H1 (cell line): ENCODE results near the gene ZC2HC1C. TPM values are rescaled to one million over a fixed set of nuclear protein-coding genes. Genes with fewer than 3 reads are reported as not detected.
A peak's percentile ranks its signal among the peaks of the same experiment; 100 is the strongest.

ENCODE experiments used
- CTCF ChIA-PET: fragments of 300-600 bp; sonication (Branson Sonifier 250); formaldehyde crosslinking; loops from one replicate; lab custom pipeline; 2021; ENCODE audit not compliant: partially characterized antibody; lab: Charles Lee
- POLR2A ChIA-PET: fragments of 300-600 bp; sonication (Branson Sonifier 250); formaldehyde crosslinking; loops from one replicate; lab custom pipeline; 2021; ENCODE audit warnings: inconsistent platforms; ENCODE audit not compliant: partially characterized antibody; lab: Charles Lee
- DNase-seq, 2 experiments: peaks; one replicate each; pipeline versions ENCODE4 v3.0.0 to v3.0.0-alpha.2; 2010 to 2022; ENCODE audit warnings: low spot score in 2 of 2, low read depth in 1 of 2, mixed read lengths in 1 of 2
- FAIRE-seq: peaks from 2 replicates; lab custom pipeline; 2011; peaks lifted over from hg19 to GRCh38; lab: Jason Lieb, UNC
- H2AFZ ChIP-seq: 2 replicates; pipeline ENCODE4 v1.8.1; 2012; ENCODE audit warnings: low read length, inconsistent platforms
- H2AK5ac ChIP-seq: 2 replicates; pipeline ENCODE4 v1.6.1; 2013; ENCODE audit warnings: low read depth, low read length
- H2BK120ac ChIP-seq: replicated peaks from 2 replicates; pipeline ENCODE3; 2013; ENCODE audit warnings: low read depth, low read length, inconsistent platforms
- H2BK12ac ChIP-seq: 2 replicates; pipeline ENCODE4 v1.6.1; 2013; ENCODE audit warnings: low read depth, low read length
- H2BK15ac ChIP-seq: 2 replicates; pipeline ENCODE4 v1.6.1; 2013; ENCODE audit warnings: low read length
- H2BK20ac ChIP-seq: 2 replicates; pipeline ENCODE4 v1.6.1; 2013; ENCODE audit warnings: low read length
- H2BK5ac ChIP-seq: 2 replicates; pipeline ENCODE4 v1.6.1; 2013; ENCODE audit warnings: low read depth, low read length
- H3K14ac ChIP-seq: 2 replicates; pipeline ENCODE4 v1.6.1; 2013; ENCODE audit warnings: inconsistent platforms; ENCODE audit not compliant: insufficient read length
- H3K18ac ChIP-seq: 2 replicates; pipeline ENCODE4 v1.6.1; 2013; ENCODE audit warnings: low read length; ENCODE audit errors: extremely low read depth
- H3K23ac ChIP-seq: 2 replicates; pipeline ENCODE4 v1.6.1; 2013; ENCODE audit warnings: inconsistent platforms; ENCODE audit not compliant: insufficient read length
- H3K23me2 ChIP-seq: 2 replicates; pipeline ENCODE4 v1.6.1; 2013; ENCODE audit warnings: low read depth, low read length
- H3K27ac ChIP-seq: 2 replicates; pipeline ENCODE4 v1.6.1; 2011; ENCODE audit warnings: low read depth, low read length, inconsistent platforms
- H3K27me3 ChIP-seq, 4 experiments: replicated peaks in 1 of 4; 1 replicate in 1 of 4; 2 replicates in 3 of 4; pipeline versions ENCODE4 v1.6.1 to v1.8.1; 2011 to 2013; ENCODE audit warnings: low read length in 3 of 4, mild to moderate bottlenecking in 3 of 4, inconsistent platforms in 2 of 4, mixed read lengths in 2 of 4, moderate library complexity in 1 of 4; ENCODE audit not compliant: control insufficient read depth in 3 of 4, insufficient read depth in 3 of 4; ENCODE audit errors: extremely low read depth in 1 of 4
- H3K36me3 ChIP-seq, 4 experiments: 2 replicates each; pipeline versions ENCODE4 v1.6.1 to v1.8.1; 2011 to 2013; ENCODE audit warnings: mild to moderate bottlenecking in 4 of 4, low read length in 3 of 4, moderate library complexity in 2 of 4, control low read depth in 1 of 4, inconsistent platforms in 1 of 4; ENCODE audit not compliant: insufficient read depth in 4 of 4, control insufficient read depth in 2 of 4
- H3K4ac ChIP-seq: replicated peaks from 2 replicates; pipeline ENCODE3; 2013; ENCODE audit warnings: low read length, low read depth, mixed read lengths, inconsistent platforms; ENCODE audit not compliant: insufficient read length
- H3K4me1 ChIP-seq, 4 experiments: replicated peaks in 1 of 4; 1 replicate in 1 of 4; 2 replicates in 3 of 4; pipeline versions ENCODE4 v1.6.1 to v1.8.1; 2011 to 2013; ENCODE audit warnings: low read length in 3 of 4, inconsistent platforms in 2 of 4, mixed read lengths in 1 of 4; ENCODE audit not compliant: insufficient read depth in 4 of 4, control insufficient read depth in 3 of 4
- H3K4me2 ChIP-seq, 2 experiments: 2 replicates each; pipeline versions ENCODE4 v1.6.1 to v1.8.1; 2011 to 2013; ENCODE audit warnings: low read depth in 2 of 2, low read length in 2 of 2, control low read depth in 1 of 2, inconsistent platforms in 1 of 2, mild to moderate bottlenecking in 1 of 2; ENCODE audit not compliant: insufficient read depth in 1 of 2
- H3K4me3 ChIP-seq, 4 experiments: fragments of 200-600, 300-600 bp in 1 of 4; sonication (generic), shearing (Covaris generic), sonication (Bioruptor Twin) in 1 of 4; 2 replicates each; pipeline versions ENCODE4 v1.5.1 to v1.8.1; 2011 to 2016; ENCODE audit warnings: low read length in 4 of 4, low read depth in 3 of 4, control low read depth in 2 of 4, inconsistent platforms in 2 of 4, mild to moderate bottlenecking in 2 of 4, mixed read lengths in 1 of 4, moderate library complexity in 1 of 4; ENCODE audit not compliant: insufficient read depth in 2 of 4; ENCODE audit errors: extremely low read depth in 1 of 4
- H3K56ac ChIP-seq: replicated peaks from 2 replicates; pipeline ENCODE3; 2013; ENCODE audit warnings: low read depth, mild to moderate bottlenecking, mixed read lengths, low read length, inconsistent platforms; ENCODE audit not compliant: insufficient read length
- H3K79me1 ChIP-seq: 2 replicates; pipeline ENCODE4 v1.6.1; 2013; ENCODE audit warnings: low read depth, low read length, control low read depth
- H3K79me2 ChIP-seq, 2 experiments: 2 replicates each; pipeline versions ENCODE4 v1.6.1 to v1.8.1; 2012 to 2013; ENCODE audit warnings: low read length in 2 of 2, mild to moderate bottlenecking in 2 of 2, inconsistent platforms in 1 of 2; ENCODE audit not compliant: insufficient read depth in 2 of 2, control insufficient read depth in 1 of 2
- H3K9ac ChIP-seq, 4 experiments: replicated peaks in 1 of 4; 1 replicate in 1 of 4; 2 replicates in 3 of 4; pipeline versions ENCODE4 v1.6.1 to v1.8.1; 2011 to 2013; ENCODE audit warnings: low read depth in 3 of 4, low read length in 3 of 4, control low read depth in 2 of 4, mild to moderate bottlenecking in 2 of 4, moderate library complexity in 2 of 4, inconsistent platforms in 1 of 4; ENCODE audit errors: extremely low read depth in 1 of 4
- H3K9me3 ChIP-seq, 2 experiments: 2 replicates each; pipeline versions ENCODE4 v1.6.1 to v1.8.1; 2012 to 2013; ENCODE audit warnings: mild to moderate bottlenecking in 2 of 2, moderate library complexity in 2 of 2, control low read depth in 1 of 2, inconsistent platforms in 1 of 2, low read depth in 1 of 2, low read length in 1 of 2, mixed read lengths in 1 of 2; ENCODE audit not compliant: insufficient read depth in 2 of 2
- H4K20me1 ChIP-seq, 2 experiments: replicated peaks in 1 of 2; 2 replicates each; pipeline versions ENCODE3 to v1.8.1; 2011 to 2013; ENCODE audit warnings: inconsistent platforms in 2 of 2, low read length in 2 of 2, mild to moderate bottlenecking in 1 of 2; ENCODE audit not compliant: insufficient read depth in 2 of 2, control insufficient read depth in 1 of 2
- H4K5ac ChIP-seq: 2 replicates; pipeline ENCODE4 v1.6.1; 2013; ENCODE audit warnings: low read length, low read depth, mixed read lengths, inconsistent platforms; ENCODE audit not compliant: insufficient read length
- H4K8ac ChIP-seq: 2 replicates; pipeline ENCODE4 v1.8.0; 2013; ENCODE audit warnings: mild to moderate bottlenecking, moderate library complexity, low read length, inconsistent platforms; ENCODE audit not compliant: insufficient read depth; ENCODE audit errors: extremely low read depth
- H4K91ac ChIP-seq: replicated peaks from 2 replicates; pipeline ENCODE3; 2013; ENCODE audit warnings: low read length, mixed read lengths, inconsistent platforms; ENCODE audit not compliant: insufficient read length
- CBX5 ChIP-seq: fragments of 300-800, 300-1000 bp; sonication (generic); IDR thresholded peaks from 2 replicates; pipeline ENCODE4 v1.7.1; 2016; ENCODE audit warnings: antibody characterized with exemption, low read length, low read depth
- CBX8 ChIP-seq: fragments of 300-800, 300-1000 bp; sonication (generic); IDR thresholded peaks from 2 replicates; pipeline ENCODE4 v1.7.1; 2016; ENCODE audit warnings: low read depth, low read length, borderline replicate concordance
- EP300 ChIP-seq, 2 experiments: IDR thresholded peaks; 1 replicate in 1 of 2; 2 replicates in 1 of 2; pipeline ENCODE4 v1.6.1; 2011 to 2012; ENCODE audit warnings: low read depth in 2 of 2, low read length in 2 of 2, mild to moderate bottlenecking in 2 of 2, borderline replicate concordance in 1 of 2, inconsistent platforms in 1 of 2, moderate library complexity in 1 of 2
- POLR2A ChIP-seq, 2 experiments: IDR thresholded peaks; 1 replicate in 1 of 2; 2 replicates in 1 of 2; pipeline ENCODE4 v1.6.1; 2011; ENCODE audit warnings: low read depth in 2 of 2, low read length in 2 of 2, mild to moderate bottlenecking in 2 of 2; ENCODE audit errors: control extremely low read depth in 1 of 2
- RBBP5 ChIP-seq: IDR thresholded peaks from 2 replicates; pipeline ENCODE4 v1.7.1; 2012; ENCODE audit warnings: low read depth, mild to moderate bottlenecking, inconsistent platforms, low read length, moderate library complexity, borderline replicate concordance
- RFX5 ChIP-seq: IDR thresholded peaks from 2 replicates; pipeline ENCODE4 v1.6.1; 2011; ENCODE audit warnings: low read depth, low read length, improper control_type of control experiment, borderline replicate concordance
- SUZ12 ChIP-seq: fragments of 200-600 bp; sonication (generic); IDR thresholded peaks from 2 replicates; pipeline ENCODE4 v1.6.1; 2012; ENCODE audit warnings: mild to moderate bottlenecking, inconsistent platforms, low read length, moderate library complexity, mixed read lengths
- WGBS, 2 experiments: shearing (Covaris generic) in 1 of 2; methylation state at CpG; one replicate each; pipeline versions ENCODE4 v1.1.6 to v1.1.7; 2013 to 2015; ENCODE audit warnings: low lambda C conversion rate in 2 of 2, mixed read lengths in 2 of 2, inconsistent platforms in 1 of 2, low coverage in 1 of 2, missing lambda C conversion rate in 1 of 2; ENCODE audit not compliant: insufficient replicate concordance in 2 of 2, insufficient coverage in 1 of 2, insufficient read length in 1 of 2; ENCODE audit errors: extremely low coverage in 1 of 2, missing lambda C conversion rate in 1 of 2; 5-methylcytosine and 5-hydroxymethylcytosine counted together
- long read RNA-seq, 2 experiments: library from RNA in 1 of 2; library from capped mRNA in 1 of 2; stranded (forward); transcript quantifications; one replicate each; pipeline ENCODE4 v2.0.0, GENCODE V29; 2021; ENCODE audit warnings: inconsistent platforms in 1 of 2
- polyA minus RNA-seq, 3 experiments: library from RNA; depleted of rRNA, polyadenylated mRNA; stranded (reverse); fragments of >200 nt; gene quantifications; 1 replicate in 2 of 3; 2 replicates in 1 of 3; pipeline ENCODE4 v1.2.3, GENCODE V29; 2011
- polyA plus RNA-seq, 7 experiments: library from polyadenylated mRNA; depleted of rRNA in 3 of 7; stranded (reverse) in 5 of 7; unstranded in 2 of 7; fragments of >200 nt in 5 of 7; fragments of 200-250 nt in 2 of 7; gene quantifications; 1 replicate in 5 of 7; 2 replicates in 1 of 7; 4 replicates in 1 of 7; pipeline versions ENCODE4 v1.2.1 to v1.2.3, GENCODE V29; 2011 to 2013; ENCODE audit warnings: missing spikeins in 2 of 7, mixed read lengths in 2 of 7
- total RNA-seq: library from RNA; stranded (reverse); fragmentation: NEBNext Ultra II Directional; extraction: Animal tissue kit (Norgen Biotek cat#: 25700); gene quantifications from 2 replicates; pipeline ENCODE4 v1.2.1, GENCODE V29; 2021

The ZC2HC1C gene, protein sequence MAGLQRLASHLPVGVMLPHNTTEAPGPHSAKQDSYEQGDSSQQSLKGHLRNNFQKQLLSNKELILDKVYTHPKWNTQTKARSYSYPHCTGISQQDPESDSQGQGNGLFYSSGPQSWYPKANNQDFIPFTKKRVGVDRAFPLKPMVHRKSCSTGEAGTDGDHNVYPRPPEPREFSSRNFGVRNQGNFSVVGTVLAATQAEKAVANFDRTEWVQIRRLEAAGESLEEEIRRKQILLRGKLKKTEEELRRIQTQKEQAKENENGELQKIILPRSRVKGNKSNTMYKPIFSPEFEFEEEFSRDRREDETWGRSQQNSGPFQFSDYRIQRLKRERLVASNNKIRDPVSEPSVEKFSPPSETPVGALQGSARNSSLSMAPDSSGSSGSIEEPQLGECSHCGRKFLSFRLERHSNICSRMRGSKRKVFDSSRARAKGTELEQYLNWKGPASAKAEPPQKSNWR
- total RNA-seq (1.2 and 1.7 TPM in 2 replicates), polyA plus RNA-seq (2011; rRNA removed) (0.57 and 0.72 TPM in 2 replicates), polyA minus RNA-seq (2011; rRNA and poly(A)+ RNA removed) (0.73 and 0.76 TPM in 2 replicates)
- 0.44 TPM for polyA plus RNA-seq (2011; cell fraction: cytosol; rRNA removed)
- polyA plus RNA-seq (2011; cell fraction: nucleus; rRNA removed) = 0.86 TPM
- polyA plus RNA-seq (2012, experiment 1 of 2) = 1.4 to 2.4 TPM (median 1.8 TPM) in 4 replicates
- polyA plus RNA-seq (2012, experiment 2 of 2) = 0.92 TPM
- polyA plus RNA-seq (2013, experiment 1 of 2) = 0.97 TPM
- 1.3 TPM for polyA plus RNA-seq (2013, experiment 2 of 2)
- 1.5 TPM for polyA minus RNA-seq (2011; cell fraction: cytosol; rRNA and poly(A)+ RNA removed)
- 1.3 TPM for polyA minus RNA-seq (2011; cell fraction: nucleus; rRNA and poly(A)+ RNA removed)
- long read RNA-seq, experiment 1 = 0 reads
- long read RNA-seq, experiment 2, partial matches to known transcripts = 1 of 3 reads
- long read RNA-seq, experiment 2, other reads (novel, unspliced or antisense) = 2 of 3 reads

DNA sequence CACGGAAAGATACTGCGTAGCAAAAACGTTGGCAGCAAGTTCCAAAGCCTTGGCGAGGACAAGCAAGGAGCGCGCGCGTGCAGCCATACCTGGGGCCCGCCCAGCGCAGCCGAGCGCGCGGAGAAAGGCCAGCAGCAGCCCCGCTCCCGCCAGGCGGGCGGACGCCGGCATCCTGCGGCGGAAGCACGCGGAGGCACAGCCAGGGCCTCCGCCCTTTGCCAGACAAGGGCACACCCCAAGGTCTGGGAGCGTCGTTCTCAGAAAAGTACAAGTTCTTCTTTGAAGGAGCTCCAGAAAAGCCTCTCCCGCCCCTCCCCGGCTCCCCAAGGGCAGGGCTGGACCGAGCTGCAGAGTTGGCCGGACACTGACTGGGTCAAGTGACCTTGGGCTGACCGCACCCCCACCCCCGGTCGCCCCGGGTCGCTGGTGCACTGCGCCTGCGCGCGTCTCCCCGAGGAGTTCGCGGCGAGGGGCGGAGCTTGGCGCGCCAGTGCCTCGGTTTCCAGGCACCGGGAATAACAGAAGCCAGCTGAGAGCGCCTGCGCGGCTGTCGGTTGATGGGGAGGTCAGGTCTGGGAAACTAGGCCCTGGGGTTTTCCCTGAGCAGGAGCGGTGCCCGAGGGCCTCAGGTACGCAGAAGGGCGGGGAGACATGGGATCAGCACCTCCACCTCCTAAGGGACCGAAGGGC, at the start of gene ZC2HC1C:
ZC2HC1C (plus strand) TSS at position 521 of the 690 bp plus-strand sequence. CDS start 933 bp downstream, outside the sequence.
- H4K91ac ChIP-seq = no peak within 1 kb of the TSS
- peak within 1 kb of the TSS; percentile 86 for H4K5ac ChIP-seq
- no peaks in the 10 kb centered on the region for H4K20me1 ChIP-seq
- peaks cover 0 to 3% (median under 1%) of the 10 kb centered on the region in 4 experiments; a peak in 2 of 7 replicates for H3K4me1 ChIP-seq
- peaks cover 5% of the 10 kb centered on the region for H3K23me2 ChIP-seq
- H2AK5ac ChIP-seq = no peak within 1 kb of the TSS
- peaks cover 2% of the 10 kb centered on the region for H3K79me1 ChIP-seq
- H3K23ac ChIP-seq = no peak within 1 kb of the TSS
- H3K14ac ChIP-seq = no peak within 1 kb of the TSS
- peaks cover 0 to 11% of the 10 kb centered on the region in 2 experiments; a peak in 2 of 4 replicates for H3K79me2 ChIP-seq
- no peaks in the 10 kb centered on the region for H3K36me3 ChIP-seq
- H2BK5ac ChIP-seq = peak within 1 kb of the TSS; percentile 94
- peak within 1 kb of the TSS; percentile 88; the same call in 1 of the 2 replicates for H3K18ac ChIP-seq
- peak within 1 kb of the TSS; percentile 70 to 90 (median 82) for H3K4me3 ChIP-seq
- peak within 1 kb of the TSS; percentile 9; the same call in 1 of the 2 replicates for H2AFZ ChIP-seq
- peak within 1 kb of the TSS; percentile 90; the same call in 1 of the 2 replicates for H4K8ac ChIP-seq
- peak within 1 kb of the TSS; percentile 60 to 83 for H3K4me2 ChIP-seq
- H2BK120ac ChIP-seq = no peak within 1 kb of the TSS
- H3K9ac ChIP-seq = peak within 1 kb of the TSS; percentile 54 to 92 (median 86)
- H3K27me3 ChIP-seq = no peaks in the 10 kb centered on the region
- DNase-seq (peak; percentile 83 to 98), FAIRE-seq (no peak)
- 2% methylated on average over 57 of the region's 58 CpGs; no CpG with 5 or more reads in 1 of the 2 experiments for WGBS, 2 experiments
- H2BK12ac ChIP-seq = peak within 1 kb of the TSS; percentile 29; the same call in 1 of the 2 replicates
- H3K56ac ChIP-seq = peak within 1 kb of the TSS; percentile 42
- POLR2A ChIA-PET = interaction anchor here (0.6 to 3.9 kb wide), 16 partner anchors 11 to 209 kb away, joined by 3 to 22 read pairs (median 4); partner anchors contain the start of genes FOS, MLH3, NEK9 and PGF
- no peak within 1 kb of the TSS for H2BK15ac ChIP-seq
- peak within 1 kb of the TSS; percentile 83 for H3K27ac ChIP-seq
- no peak within 1 kb of the TSS for H3K4ac ChIP-seq
- H3K9me3 ChIP-seq = no peaks in the 10 kb centered on the region
- no peak within 1 kb of the TSS for H2BK20ac ChIP-seq
- CTCF ChIA-PET = interaction anchor here (0.5 to 5.6 kb wide), 8 partner anchors 10 to 1931 kb away, joined by 3 to 39 read pairs (median 4); no protein-coding TSS in a partner anchor
- peak; percentile 76; the same call in 1 of the 2 replicates for TF ChIP-seq RBBP5
- peak; percentile 64 to 79 for TF ChIP-seq POLR2A (IDR thresholded peaks at IDR 0.05; ENCODE audit: control extremely low read depth in 1 of 2, low read depth in 2 of 2, low read length in 2 of 2)
- 0 out of 3 replicates have a peak, but pooled peaks of 1 of the 2 experiments have one; percentile 0 for TF ChIP-seq EP300 (IDR thresholded peaks at IDR 0.05; ENCODE audit: borderline replicate concordance in 1 of 2, low read depth in 2 of 2, low read length in 2 of 2)
- TF ChIP-seq CBX8 = no peak
- TF ChIP-seq CBX5 = no peak
- TF ChIP-seq RFX5 = no peak
- TF ChIP-seq SUZ12 = no peak
